GM12892 (cell line): ENCODE measurements around the gene ANKFN1.

Experiments used
- POLR2A ChIP-seq: IDR thresholded peaks from 2 replicates; pipeline ENCODE4 v1.6.1; 2011; ENCODE audit warnings: low read depth, low read length, control low read depth
- POLR2AphosphoS5 ChIP-seq: IDR thresholded peaks from 2 replicates; pipeline ENCODE4 v1.6.1; 2011; ENCODE audit warnings: low read depth, low read length, control low read depth
- TAF1 ChIP-seq: IDR thresholded peaks from 2 replicates; pipeline ENCODE4 v1.6.1; 2011; ENCODE audit warnings: low read depth, mild to moderate bottlenecking, control low read depth, low read length, borderline replicate concordance

DNA sequence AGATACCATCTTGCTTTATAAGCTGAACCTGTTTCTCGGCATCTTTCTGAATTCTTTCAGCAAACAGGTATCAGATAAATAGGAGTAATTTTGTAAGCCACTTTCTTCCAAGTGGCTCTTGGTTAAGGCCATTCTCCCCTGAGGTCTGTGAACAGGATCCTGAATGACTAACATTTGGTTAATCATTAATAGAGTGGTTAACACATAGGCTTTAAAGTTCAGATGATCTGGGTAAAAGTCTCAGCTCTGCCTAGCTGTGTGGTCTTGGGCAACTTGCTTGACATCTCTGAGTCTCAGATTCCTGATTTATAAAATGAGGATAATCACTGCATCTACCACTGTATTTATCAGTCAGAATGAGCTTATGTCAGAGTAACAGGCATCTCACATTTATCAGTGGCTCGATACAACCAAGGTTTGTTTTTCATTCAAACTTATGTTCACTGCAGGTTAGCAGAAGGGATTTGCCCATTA, 44.4 kb upstream of the ANKFN1 start:
- TF ChIP-seq POLR2AphosphoS5 (no peak), TAF1 (no peak), POLR2A (no peak)
